ENCODE results near the gene PTPRT.

The PTPRT gene

GRCh38 chr20:42549496-42549895 is 640.2 kb downstream of the PTPRT start:
- DNase-seq (ENCODE audit: low spot score) = no peak

GRCh38 chr20:42544926-42545325 is 644.8 kb downstream of the PTPRT start:
- DNase-seq (ENCODE audit: low spot score) = no peak

GRCh38 chr20:42532831-42533230 is 656.9 kb downstream of the PTPRT start:
- DNase-seq (ENCODE audit: low spot score) = no peak

- DNase-seq (ENCODE audit: low spot score) = no peak
Measured at GRCh38 chr20:42531508-42531961, 658.2 kb downstream of the PTPRT start.

- no peak for DNase-seq (ENCODE audit: low spot score)
Measured at GRCh38 chr20:42530855-42531448, 658.8 kb downstream of the PTPRT start.

GRCh38 chr20:42530191-42530590 is 659.5 kb downstream of the PTPRT start:
- DNase-seq (ENCODE audit: low spot score) = no peak

GRCh38 chr20:42524058-42524457 is 665.6 kb downstream of the PTPRT start:
- no peak for DNase-seq (ENCODE audit: low spot score)

GRCh38 chr20:42516692-42517091 is 673.0 kb downstream of the PTPRT start:
- DNase-seq (ENCODE audit: low spot score) = no peak

GRCh38 chr20:42510686-42511085 is 679.0 kb downstream of the PTPRT start:
- DNase-seq (ENCODE audit: low spot score) = no peak

- DNase-seq (ENCODE audit: low spot score) = no peak
Measured at GRCh38 chr20:42507874-42508273, 681.8 kb downstream of the PTPRT start.

- no peak for DNase-seq (ENCODE audit: low spot score)
Measured at GRCh38 chr20:42506397-42506796, 683.3 kb downstream of the PTPRT start.

- DNase-seq (ENCODE audit: low spot score) = no peak
Measured at GRCh38 chr20:42502591-42502990, 687.1 kb downstream of the PTPRT start.

- DNase-seq (ENCODE audit: low spot score) = no peak
Measured at GRCh38 chr20:42496595-42496994, 693.1 kb downstream of the PTPRT start.

GRCh38 chr20:42494290-42494689 is 695.4 kb downstream of the PTPRT start:
- no peak for DNase-seq (ENCODE audit: low spot score)

GRCh38 chr20:42493001-42493400 is 696.7 kb downstream of the PTPRT start:
- no peak for DNase-seq (ENCODE audit: low spot score)

GRCh38 chr20:42492290-42492689 is 697.4 kb downstream of the PTPRT start:
- no peak for DNase-seq (ENCODE audit: low spot score)

GRCh38 chr20:42485556-42485955 is 704.1 kb downstream of the PTPRT start:
- no peak for DNase-seq (ENCODE audit: low spot score)

GRCh38 chr20:42484790-42485375 is 704.8 kb downstream of the PTPRT start:
- DNase-seq (ENCODE audit: low spot score) = no peak

- no peak for DNase-seq (ENCODE audit: low spot score)
Measured at GRCh38 chr20:42484335-42484734, 705.4 kb downstream of the PTPRT start.

- DNase-seq (ENCODE audit: low spot score) = no peak
Measured at GRCh38 chr20:42483730-42484303, 705.9 kb downstream of the PTPRT start.

GRCh38 chr20:42482808-42483207 is 706.9 kb downstream of the PTPRT start:
- no peak for DNase-seq (ENCODE audit: low spot score)

GRCh38 chr20:42475773-42476172 is 713.9 kb downstream of the PTPRT start:
- no peak for DNase-seq (ENCODE audit: low spot score)

- no peak for DNase-seq (ENCODE audit: low spot score)
Measured at GRCh38 chr20:42474646-42475045, 715.1 kb downstream of the PTPRT start.

- DNase-seq (ENCODE audit: low spot score) = no peak
Measured at GRCh38 chr20:42472198-42472597, 717.5 kb downstream of the PTPRT start.

All from AG08395 (cell line).